Measurements from ENCODE around the gene SELENOW. TPM values are rescaled to one million over a fixed set of nuclear protein-coding genes. Genes with fewer than 3 reads are reported as not detected.
"Not testable (repeated sequence)": the region's sequence is repeated elsewhere in the genome, so short reads cannot be mapped to it uniquely, and the experiment has no call there.

SELENOW gene
- total RNA-seq, 1 experiment from 2014 or later: 58.8 TPM

GRCh38 chr19:47816270-47816669, 37.8 kb downstream of the SELENOW start:
- not testable (repeated sequence) for DNase-seq (ENCODE audit: extremely low read depth, low read depth)

DNA sequence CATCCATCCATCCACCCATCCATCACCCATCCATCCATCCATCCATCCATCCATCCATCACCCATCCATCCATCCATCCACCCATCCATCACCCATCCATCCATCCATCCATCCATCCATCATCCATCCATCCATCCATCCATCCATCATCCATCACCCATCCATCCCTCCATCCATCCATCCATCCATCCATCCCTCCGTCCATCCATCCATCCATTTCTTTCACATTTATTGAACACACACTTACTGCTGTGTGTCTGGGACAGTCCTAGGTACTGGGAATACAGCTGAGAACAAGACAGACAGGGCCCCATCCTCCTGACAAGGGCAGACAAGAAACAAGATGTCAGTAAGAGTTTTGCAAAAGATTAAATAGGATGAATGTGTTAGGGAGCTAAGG, 39.7 kb downstream of the SELENOW start:
- DNase-seq (ENCODE audit: extremely low read depth, low read depth): not testable (repeated sequence)

DNA sequence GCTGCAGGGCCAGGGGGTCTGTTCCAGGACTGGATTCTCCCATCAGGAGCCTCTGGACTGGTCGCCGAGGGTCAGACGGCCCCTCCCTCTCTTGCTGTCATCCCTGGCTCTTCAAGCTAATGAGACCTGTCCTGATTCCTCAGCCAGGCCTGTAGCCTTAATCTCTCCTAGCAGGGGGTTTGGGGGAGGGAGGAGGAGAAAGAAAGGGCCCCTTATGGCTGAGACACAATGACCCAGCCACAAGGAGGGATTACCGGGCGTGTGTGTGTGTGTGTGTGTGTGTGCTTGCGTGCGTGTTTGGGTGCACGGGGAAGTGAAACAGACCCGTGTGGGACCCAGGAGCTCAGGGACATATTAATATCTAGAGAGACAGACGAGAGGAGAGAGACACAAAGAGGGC, 41.4 kb downstream of the SELENOW start:
- DNase-seq (ENCODE audit: extremely low read depth, low read depth): no peak

DNA sequence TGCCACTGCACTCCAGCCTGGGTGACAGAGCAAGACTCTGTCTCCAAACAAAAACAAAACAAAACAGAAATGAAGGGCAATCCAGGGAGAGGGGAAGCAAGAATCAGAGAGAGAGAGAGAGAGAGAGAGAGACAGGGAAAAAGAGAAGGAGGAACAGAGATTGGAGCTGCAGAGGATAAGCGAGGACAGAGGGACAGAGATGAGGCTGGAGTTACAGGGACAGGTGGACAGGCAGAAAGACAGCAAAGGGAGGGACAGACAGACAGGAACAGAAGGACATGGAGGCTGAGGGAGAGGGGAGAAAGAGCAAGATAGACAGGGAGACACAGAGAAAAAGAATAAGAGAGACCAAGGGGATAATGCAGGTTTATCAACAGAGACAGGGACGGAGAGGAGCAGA, 41.9 kb downstream of the SELENOW start:
- DNase-seq (ENCODE audit: extremely low read depth, low read depth): no peak

DNA sequence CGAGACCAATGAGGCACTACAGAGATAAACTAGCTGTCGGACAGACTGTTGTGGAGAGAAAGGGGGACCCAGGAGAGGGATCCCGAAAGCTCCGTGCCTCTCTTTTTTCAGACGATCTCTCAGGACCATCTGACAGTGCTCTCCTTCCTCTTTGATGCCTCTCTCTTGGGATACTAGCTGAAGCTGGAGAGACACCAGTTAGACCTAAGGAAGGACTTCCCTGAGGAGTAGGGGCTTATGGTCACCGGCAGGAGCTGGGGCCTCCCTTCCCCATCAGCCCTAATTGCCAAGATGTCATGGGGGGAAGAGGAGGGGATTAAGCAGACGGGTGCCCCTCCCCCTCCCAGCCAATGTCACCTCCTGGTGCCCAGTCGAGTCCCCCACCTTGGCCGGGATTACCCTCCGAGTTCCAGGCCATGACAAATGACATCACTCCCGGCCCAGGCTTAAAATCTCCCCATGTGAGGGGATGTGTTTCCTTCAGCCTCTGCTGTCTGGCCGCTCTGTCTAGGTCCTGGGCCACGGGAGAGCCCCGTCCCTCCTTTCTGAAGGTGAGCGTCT, 43.0 kb downstream of the SELENOW start, which contains the start of gene CRX:
Gene CRX, plus strand, starts transcription at position 478 of the 561 bp plus-strand sequence. CDS start 12,507 bp downstream, outside the sequence.
- DNase-seq (ENCODE audit: extremely low read depth, low read depth): no peak

GRCh38 chr19:47824396-47824795, 45.9 kb downstream of the SELENOW start:
- no peak for DNase-seq (ENCODE audit: extremely low read depth, low read depth)

DNA sequence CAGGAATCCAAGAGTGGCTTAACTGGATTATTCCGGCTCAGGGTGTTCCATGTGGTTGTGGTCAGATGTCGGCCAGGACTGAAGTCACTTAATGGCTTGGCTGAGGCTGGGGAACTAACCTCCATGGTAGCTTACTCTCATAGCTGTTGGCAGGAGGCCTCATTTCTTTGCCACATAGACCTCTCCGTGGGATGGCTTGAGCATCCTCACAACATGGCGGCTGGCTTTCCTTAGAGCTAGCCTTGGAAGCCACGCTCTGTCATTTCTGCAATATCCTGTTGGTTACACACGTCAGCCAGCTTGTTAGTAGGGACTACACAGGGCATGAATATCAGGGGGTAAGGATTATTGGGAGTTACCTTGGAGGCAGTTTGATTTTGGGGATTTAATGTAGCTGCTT, 48.3 kb downstream of the SELENOW start:
- no peak for DNase-seq (ENCODE audit: extremely low read depth, low read depth)

DNA sequence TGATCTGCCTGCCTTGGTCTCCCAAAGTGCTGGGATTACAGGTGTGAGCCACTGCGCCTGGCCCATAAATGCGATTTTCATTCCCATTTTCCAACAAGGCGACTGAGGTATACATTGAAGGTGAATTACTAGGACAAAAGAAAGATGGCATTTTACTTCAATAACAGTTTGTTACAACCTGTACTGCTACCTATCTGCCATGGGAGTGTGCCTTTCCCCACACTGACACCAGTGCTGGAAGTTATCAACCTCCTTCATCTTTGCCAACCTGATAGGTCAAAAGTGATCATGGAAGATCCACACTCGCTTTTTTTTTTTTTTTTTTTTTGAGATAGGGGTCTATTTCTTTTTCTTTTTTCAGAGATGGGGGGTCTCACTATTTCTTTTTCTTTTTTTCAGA, 54.2 kb downstream of the SELENOW start:
- no peak for DNase-seq (ENCODE audit: extremely low read depth, low read depth)

Small RNAs within 50 kb of the gene (small RNA-seq; reads per million reads assigned to genes)
- gene AC008745.1 (0 reads per million in 2 experiments), gene SNORD23 (0 reads per million in 2 experiments)

Other genes with a start within 250 kb of the SELENOW start
- not detected in 2 replicates for gene ZNF541, start 205.6 kb upstream of the SELENOW start, total RNA-seq (2014; rRNA removed; shearing (Covaris generic))
- gene BICRA, start 169.6 kb upstream of the SELENOW start, total RNA-seq (2014; rRNA removed; shearing (Covaris generic)): 0.40 and 0.72 TPM in 2 replicates
- 0.87 and 1.0 TPM in 2 replicates for gene EHD2, start 65.3 kb upstream of the SELENOW start, total RNA-seq (2014; rRNA removed; shearing (Covaris generic))
- gene NOP53, start 33.2 kb upstream of the SELENOW start, total RNA-seq (2014; rRNA removed; shearing (Covaris generic)): 114 and 132 TPM in 2 replicates
- gene TPRX1, start 25.8 kb downstream of the SELENOW start, total RNA-seq (2014; rRNA removed; shearing (Covaris generic)): not detected in 2 replicates
- not detected in 2 replicates for gene CRX, start 43.2 kb downstream of the SELENOW start, total RNA-seq (2014; rRNA removed; shearing (Covaris generic))
- not detected in 2 replicates for gene TPRX2, start 80.5 kb downstream of the SELENOW start, total RNA-seq (2014; rRNA removed; shearing (Covaris generic))
- not detected in 2 replicates for gene SULT2A1, start 107.6 kb downstream of the SELENOW start, total RNA-seq (2014; rRNA removed; shearing (Covaris generic))
- gene BSPH1, start 213.5 kb downstream of the SELENOW start, total RNA-seq (2014; rRNA removed; shearing (Covaris generic)): not detected in 2 replicates
- gene ELSPBP1, start 215.9 kb downstream of the SELENOW start, total RNA-seq (2014; rRNA removed; shearing (Covaris generic)): not detected in 2 replicates